GM18951 (cell line): ENCODE results near the gene CUL4B.

Source experiments
- POLR2A ChIP-seq: IDR thresholded peaks from 4 replicates; pipeline ENCODE4 v1.6.1; 2011; ENCODE audit warnings: mild to moderate bottlenecking; ENCODE audit not compliant: insufficient read length, insufficient read depth; ENCODE audit errors: extremely low read depth
- in situ Hi-C: fragments of 300-500 bp; cut with MboI; formaldehyde crosslinking; loops from one replicate; pipeline ENCODE4 v1.12.0; 2022; ENCODE audit warnings: low sequenced_read_pairs, mixed read lengths, inconsistent platforms; ENCODE audit not compliant: unreplicated experiment

Gene CUL4B

DNA sequence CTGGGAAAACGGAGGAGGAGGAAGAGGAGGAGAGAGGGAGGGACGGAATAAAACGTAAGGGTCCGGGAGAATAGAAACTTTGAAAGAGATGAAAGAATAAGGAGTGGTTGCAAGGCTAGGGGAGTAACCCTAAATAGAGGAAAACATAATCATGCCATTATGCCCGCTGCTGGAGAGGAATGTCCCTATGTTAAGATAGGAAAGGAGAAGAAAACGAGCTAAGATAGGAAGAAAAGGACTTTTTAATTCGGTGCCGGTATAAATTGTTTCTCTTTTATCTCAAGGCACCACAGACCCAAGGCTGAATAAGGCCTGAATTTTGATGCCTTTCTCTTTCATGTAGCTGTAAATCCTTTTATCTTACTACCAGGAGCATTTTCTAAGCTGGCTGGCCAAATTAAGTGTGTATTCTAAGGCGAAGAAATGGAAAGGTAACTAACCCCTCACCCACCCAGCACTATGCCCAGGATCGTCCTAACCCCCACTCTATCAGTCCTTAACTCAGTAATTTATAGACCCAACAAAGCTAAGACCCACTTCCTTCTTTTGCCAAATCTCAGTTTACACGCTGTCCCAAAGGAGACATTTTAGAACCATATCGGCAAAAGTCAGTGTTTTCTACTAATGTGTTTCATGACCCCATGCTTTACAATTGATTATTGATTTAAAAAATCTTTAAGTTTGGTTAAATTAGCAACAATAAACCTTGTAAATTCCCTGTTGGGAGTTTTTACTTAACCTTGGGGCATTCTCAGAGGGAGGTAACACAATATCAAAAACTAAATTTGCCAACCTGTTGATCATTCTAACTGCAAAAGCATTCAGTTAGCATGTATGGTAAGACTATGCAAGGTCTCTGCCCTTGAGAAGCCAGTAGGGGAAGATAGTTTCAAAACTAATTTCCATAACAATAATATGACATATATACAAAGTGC is 1.1 kb upstream of the CUL4B start:
- TF ChIP-seq POLR2A = no peak
- in situ Hi-C loops = no loop called here

DNA sequence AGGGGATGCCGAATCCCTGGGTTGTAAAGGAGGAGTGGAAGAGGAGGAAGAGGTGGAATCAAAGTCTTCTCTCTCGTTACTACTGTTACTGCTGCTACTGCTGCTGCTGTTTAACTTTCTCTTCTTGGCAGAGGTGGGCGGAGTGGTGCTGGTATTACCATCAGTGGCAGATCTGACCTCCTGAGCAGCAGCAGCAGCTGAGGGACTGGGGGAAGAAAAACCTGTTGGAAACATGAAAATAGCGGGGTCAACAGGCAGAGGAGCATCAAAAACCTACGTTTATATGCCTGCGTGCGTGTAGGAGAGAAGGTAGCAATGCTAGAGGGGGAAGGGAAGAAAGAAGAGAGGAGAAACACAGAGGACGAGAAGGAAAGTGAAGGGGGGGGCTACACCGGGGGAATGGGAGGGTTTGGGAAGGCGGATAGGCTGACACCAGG is 339 bp downstream of the CUL4B start:
- peak; percentile 16 for TF ChIP-seq POLR2A

DNA sequence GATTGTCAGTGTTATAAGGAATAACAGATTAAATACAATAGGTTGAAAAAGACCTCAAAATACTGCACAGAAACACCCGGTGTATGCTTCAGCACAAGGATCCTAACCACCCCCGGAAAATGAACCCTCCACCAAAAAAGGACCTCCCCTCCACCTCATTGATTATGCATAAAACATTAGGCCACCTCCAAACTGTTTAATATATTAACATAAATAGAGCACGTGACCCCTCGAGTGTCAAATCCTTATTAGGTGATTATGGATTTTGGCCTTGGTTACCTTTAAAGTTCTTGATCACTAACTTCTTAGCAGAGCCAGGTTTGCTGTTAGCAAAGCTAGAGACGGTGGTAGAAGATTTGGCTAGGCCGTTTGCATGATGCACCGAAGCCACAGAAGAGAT is 958 bp downstream of the CUL4B start:
- in situ Hi-C loops = no loop called here
- TF ChIP-seq POLR2A = no peak

More for the DNA sequence above, 339 bp downstream of the CUL4B start:
- in situ Hi-C loops = no loop called here

DNA sequence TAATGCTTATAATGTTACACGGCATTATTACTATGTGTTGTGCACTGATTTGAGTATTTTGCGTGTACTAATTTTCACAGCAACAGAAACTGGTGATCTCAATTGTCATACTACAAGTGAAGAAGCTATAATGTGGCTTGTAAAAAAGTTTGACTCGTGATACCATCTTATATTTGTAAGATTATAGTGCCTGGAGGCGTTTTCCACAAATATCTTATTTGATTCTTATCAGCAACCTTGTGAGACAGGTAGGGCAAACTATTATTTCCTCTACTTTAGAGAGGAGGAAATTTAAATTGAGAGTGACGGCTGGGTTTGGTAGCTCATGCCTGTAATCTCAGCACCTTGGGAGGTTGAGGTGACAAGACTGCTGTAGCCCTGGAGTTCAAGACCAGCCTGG is 4.5 kb downstream of the CUL4B start:
- no peak for TF ChIP-seq POLR2A
- in situ Hi-C loops = no loop called here

DNA sequence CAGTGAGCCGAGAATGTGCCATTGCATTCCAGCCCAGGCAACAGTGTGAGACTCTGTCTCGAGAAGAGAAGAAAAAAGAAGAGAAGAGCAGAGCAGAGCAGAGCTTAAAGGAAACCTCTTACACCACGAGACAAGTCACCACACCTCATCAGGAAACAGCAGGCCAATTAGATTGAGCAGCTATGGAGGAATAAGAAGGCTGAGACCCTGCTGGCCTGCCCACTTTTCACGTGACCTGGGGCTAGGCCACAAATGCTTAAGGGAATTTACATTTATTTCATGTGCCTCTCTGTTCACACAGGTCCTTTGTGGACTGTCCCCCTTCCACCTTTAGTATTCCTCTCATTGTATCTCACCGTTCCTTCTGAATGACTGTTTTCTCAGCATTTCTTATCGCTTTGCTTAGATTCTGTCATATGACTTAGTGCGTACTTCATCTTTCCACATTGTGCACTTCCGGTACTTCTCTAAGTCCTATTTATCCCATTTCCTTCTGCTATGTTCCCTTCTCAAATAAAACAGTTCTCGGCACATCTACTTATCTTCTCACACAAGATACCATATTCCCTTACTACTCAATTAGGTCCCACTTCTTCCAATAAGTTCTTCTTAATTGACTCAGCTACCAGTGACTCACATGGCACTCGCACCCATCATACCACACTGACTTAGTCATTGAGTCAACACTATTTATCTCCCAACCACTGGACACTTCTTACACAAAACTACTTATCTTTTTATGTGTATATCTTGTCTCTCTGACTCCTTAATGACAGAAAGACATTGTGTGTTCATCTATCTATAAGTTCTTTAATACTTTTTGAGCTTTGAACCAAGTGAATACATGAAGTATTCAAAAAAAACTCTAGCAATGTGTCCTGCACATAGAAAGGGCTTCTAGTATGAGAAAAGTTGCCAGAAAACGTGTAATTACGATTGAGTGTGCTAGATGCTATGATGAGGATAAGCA is 11.0 kb downstream of the CUL4B start:
- in situ Hi-C loops = no loop called here
- no peak for TF ChIP-seq POLR2A

DNA sequence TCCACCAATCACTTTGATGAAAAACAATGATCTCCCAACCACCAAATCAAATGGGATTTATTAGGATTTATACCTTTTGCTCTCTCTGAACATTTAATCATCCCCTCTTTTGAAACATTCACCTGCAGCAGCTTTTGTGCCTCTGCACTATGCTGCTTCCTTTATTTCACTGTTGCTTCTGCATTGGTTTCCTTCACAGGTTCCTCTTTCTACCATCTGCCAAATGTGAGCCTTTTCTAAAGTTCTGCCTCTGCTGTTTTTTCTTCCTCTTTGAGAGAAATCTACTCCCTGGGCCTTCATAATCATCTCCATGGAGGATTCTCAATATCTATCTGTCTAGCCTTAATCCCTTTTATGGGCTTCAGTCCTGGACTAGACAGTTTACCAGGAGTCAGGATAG is 24.7 kb downstream of the CUL4B start:
- in situ Hi-C loops = no loop called here
- no peak for TF ChIP-seq POLR2A

DNA sequence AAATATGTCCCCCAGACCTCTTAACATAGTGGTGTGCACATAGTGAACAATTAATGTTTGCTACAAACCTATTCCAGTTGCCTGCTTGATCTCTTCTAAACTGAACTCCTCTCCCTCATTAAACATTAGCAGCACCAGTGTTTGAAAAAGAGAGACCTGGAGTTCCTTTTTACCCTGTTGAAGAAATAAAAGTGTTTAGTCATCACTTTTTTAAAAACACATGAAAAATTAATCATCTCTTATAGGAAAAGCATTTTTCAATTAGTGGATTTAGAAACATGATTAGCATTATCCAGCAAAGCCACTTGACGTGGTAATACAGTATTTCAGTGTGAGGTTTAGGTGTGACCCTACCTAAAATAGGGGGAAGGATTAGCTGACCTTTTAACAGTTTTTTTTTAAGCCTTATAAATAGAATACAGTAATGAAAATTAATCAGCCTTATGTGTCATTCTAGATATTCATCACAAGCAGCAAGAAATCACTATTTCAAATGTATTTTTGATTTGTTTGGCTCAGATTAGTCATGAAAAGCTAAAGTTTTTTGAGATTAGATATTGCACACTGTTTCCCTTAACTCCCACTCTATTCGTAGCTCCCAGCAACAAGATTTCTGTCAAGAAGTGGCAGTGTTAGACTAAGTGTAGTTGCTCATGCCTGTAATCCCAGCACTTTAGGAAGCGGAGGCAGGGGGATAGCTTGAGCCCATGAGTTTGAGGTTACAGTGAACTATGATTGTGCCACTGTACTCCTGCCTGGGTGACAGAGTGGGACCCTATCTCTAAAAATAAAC is 26.2 kb downstream of the CUL4B start:
- TF ChIP-seq POLR2A = no peak
- in situ Hi-C loops = no loop called here

DNA sequence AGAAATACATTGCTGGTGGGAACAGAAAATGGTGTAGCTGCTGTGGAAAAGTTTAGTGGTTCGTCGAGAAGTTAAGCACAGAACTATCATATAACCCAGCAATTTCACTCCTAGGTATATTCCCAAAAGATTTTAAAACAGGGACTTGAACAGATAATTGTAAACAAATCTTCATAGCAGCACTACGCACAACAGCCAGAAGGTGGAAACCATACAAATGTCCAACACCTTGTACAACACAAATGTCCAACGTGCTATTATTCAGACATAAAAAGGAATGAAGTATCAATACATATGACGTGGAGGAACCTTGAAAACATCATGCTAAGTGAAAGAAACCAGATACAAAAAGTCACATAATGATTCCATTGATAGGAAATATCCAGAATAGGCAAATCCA is 37.9 kb downstream of the CUL4B start:
- TF ChIP-seq POLR2A = no peak
- in situ Hi-C loops = no loop called here

DNA sequence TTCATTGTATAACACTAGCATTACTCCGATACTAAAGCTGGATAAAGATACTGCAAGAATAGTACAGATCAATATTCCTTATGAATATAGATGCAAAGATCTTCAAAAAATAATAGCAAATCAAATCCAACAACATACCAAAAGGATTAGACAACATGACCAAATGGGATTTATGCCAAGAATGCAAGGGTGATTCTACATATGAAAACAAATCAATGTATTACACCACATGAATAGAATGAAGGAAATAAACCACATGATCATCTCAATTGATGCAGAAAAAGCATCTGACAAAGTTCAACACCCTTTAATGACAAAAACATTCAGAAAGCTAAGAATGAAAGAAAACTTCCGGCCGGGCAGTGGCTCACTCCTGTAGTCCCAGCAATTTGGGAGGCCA is 42.8 kb downstream of the CUL4B start:
- in situ Hi-C loops = no loop called here
- TF ChIP-seq POLR2A = no peak

DNA sequence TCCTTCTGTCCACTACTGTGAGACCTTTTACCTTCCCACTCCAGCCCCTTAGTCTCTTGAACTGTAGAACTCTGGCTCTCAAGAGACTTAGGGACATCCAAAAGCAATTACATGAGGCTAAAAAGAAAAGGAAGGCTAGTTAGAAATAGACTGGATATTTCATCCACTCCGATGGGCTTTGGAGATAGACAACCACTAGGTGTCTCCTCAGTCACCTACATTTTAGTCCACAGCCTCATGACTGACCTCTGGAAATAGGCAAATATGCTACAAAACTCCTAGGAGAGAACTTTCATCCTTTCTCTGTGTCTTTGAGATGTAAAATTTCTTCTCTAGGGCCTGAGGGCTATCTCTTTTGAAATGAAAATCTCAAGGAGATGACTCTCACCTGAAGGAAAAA is 46.5 kb downstream of the CUL4B start:
- in situ Hi-C loops = no loop called here
- no peak for TF ChIP-seq POLR2A

DNA sequence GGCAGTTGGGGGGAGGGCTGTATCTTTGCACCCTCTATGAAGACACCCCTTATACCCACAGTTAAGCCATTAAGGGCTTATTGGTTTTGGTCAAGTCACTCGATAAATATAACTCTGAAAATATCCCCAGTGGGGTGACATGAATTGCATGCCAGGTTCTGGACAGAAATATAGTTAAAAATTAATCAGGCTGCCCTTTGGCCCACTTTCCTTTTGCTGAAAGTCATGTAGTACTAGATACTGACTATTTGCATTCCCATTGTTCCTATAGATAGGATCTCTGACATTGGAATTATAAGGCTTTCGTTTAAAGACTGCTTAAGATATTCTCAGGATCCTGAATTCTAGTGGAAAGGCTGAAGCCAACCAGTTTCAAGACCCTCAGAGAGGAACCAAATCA is 48.1 kb downstream of the CUL4B start:
- TF ChIP-seq POLR2A = no peak
- in situ Hi-C loops = no loop called here

DNA sequence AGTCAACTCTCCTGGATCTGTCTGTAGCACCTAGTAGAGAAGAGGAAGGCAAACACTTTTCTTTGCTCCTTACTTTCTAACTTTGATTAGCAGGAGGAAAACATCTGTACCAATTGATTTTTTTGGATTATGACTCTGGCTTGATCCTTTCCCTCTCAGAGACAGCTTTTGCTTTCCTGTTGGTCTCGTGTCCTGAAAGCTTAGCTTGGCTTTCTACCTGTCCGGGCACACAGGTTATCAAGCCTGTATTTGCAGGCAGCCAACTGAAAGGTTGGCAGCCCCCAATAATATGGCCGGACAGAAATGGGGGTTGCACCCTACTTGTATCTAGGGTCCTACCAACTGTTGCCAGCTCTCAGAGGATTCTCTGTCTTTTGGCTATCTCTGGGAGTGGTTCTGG is 48.5 kb downstream of the CUL4B start:
- in situ Hi-C loops = no loop called here
- no peak for TF ChIP-seq POLR2A

DNA sequence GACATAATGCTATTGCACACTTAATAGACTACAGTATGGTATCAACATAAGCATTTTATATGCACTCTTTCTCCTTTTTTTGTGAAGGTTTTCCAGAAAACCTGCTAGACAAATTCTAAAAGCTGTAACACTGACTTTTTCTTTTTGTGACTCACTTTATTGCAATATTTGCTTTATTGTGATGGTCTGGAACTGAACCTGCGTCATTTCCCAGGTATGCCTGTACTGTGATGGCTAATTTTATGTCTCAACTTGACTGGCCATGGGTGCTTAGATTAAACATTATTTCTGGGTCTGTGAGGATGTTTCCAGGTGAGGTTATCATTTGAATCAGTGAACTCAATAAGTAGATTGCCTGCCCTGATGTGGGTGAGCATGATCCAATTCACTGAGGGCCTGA is 56.2 kb downstream of the CUL4B start:
- in situ Hi-C loops = no loop called here
- no peak for TF ChIP-seq POLR2A
